OCI-LY1 (cell line): Measurements from ENCODE around the gene CDH13.

Experiments
- H2AFZ ChIP-seq: fragments of 200-600 bp; sonication (generic), shearing (Covaris generic); 2 replicates; pipeline ENCODE4 v1.6.0; 2014; ENCODE audit warnings: antibody characterized with exemption, mild to moderate bottlenecking, low read length
- H3F3A ChIP-seq: fragments of 200-600 bp; sonication (generic), shearing (Covaris generic); 2 replicates; pipeline ENCODE4 v1.6.0; 2014; ENCODE audit warnings: mild to moderate bottlenecking, antibody characterized with exemption, low read length, moderate library complexity; ENCODE audit not compliant: insufficient read depth
- H3K27ac ChIP-seq: fragments of 200-600 bp; sonication (generic); 2 replicates; pipeline ENCODE4 v1.5.1; 2014; ENCODE audit warnings: low read length, mixed run types, mild to moderate bottlenecking, low read depth; ENCODE audit not compliant: poor library complexity, severe bottlenecking
- H3K27me3 ChIP-seq: fragments of 200-600 bp; sonication (generic); 2 replicates; pipeline ENCODE4 v1.6.0; 2014; ENCODE audit warnings: antibody characterized with exemption, mild to moderate bottlenecking, low read length, moderate library complexity; ENCODE audit not compliant: insufficient read depth
- H3K36me3 ChIP-seq: fragments of 200-600 bp; sonication (generic); 2 replicates; pipeline ENCODE4 v1.6.1; 2014; ENCODE audit warnings: mild to moderate bottlenecking, antibody characterized with exemption, low read length, moderate library complexity, mixed read lengths; ENCODE audit not compliant: insufficient read depth
- H3K4me1 ChIP-seq: fragments of 200-600 bp; sonication (generic); 2 replicates; pipeline ENCODE4 v1.5.1; 2014; ENCODE audit warnings: mild to moderate bottlenecking, low read length, moderate library complexity; ENCODE audit not compliant: insufficient read depth, severe bottlenecking
- H3K4me2 ChIP-seq: fragments of 200-600 bp; sonication (generic), shearing (Covaris generic); 2 replicates; pipeline ENCODE4 v1.6.1; 2014; ENCODE audit warnings: low read length
- H3K4me3 ChIP-seq: fragments of 200-600 bp; sonication (generic); 2 replicates; pipeline ENCODE4 v1.5.1; 2014; ENCODE audit warnings: low read length, low read depth, mild to moderate bottlenecking, mixed read lengths; ENCODE audit not compliant: poor library complexity, severe bottlenecking
- H3K79me2 ChIP-seq: fragments of 200-600 bp; shearing (Covaris generic); 2 replicates; pipeline ENCODE4 v1.6.1; 2016; ENCODE audit warnings: mixed run types, low read length, mixed read lengths; ENCODE audit not compliant: insufficient read depth
- H3K9ac ChIP-seq: fragments of 200-600 bp; sonication (generic), shearing (Covaris generic); 2 replicates; pipeline ENCODE4 v1.6.1; 2014; ENCODE audit warnings: mild to moderate bottlenecking, low read length, mixed read lengths
- H3K9me2 ChIP-seq: fragments of 200-600 bp; sonication (generic), shearing (Covaris generic); 2 replicates; pipeline ENCODE4 v1.6.1; 2014; ENCODE audit warnings: low read depth, mild to moderate bottlenecking, low read length, mixed read lengths
- H3K9me3 ChIP-seq: fragments of 200-600 bp; shearing (Covaris generic); 2 replicates; pipeline ENCODE4 v1.6.1; 2014; ENCODE audit warnings: low read length, mixed read lengths
- H4K20me1 ChIP-seq: fragments of 200-600 bp; sonication (generic), shearing (Covaris generic); 2 replicates; pipeline ENCODE4 v1.6.0; 2016; ENCODE audit warnings: mild to moderate bottlenecking, low read length; ENCODE audit not compliant: insufficient read depth
- EZH2 ChIP-seq: fragments of 200-600 bp; sonication (generic), shearing (Covaris generic); IDR thresholded peaks from 2 replicates; pipeline ENCODE4 v1.8.0; 2017; ENCODE audit warnings: borderline replicate concordance, mixed run types, mild to moderate bottlenecking, antibody characterized with exemption, low read length, moderate library complexity, mixed read lengths
- TF ChIP-seq, protein P1 (sequence below): fragments of 200-600 bp; sonication (generic), shearing (Covaris generic); IDR thresholded peaks from 2 replicates; pipeline ENCODE4 v1.5.1; 2017; ENCODE audit warnings: mild to moderate bottlenecking, antibody characterized with exemption, low read length, moderate library complexity, mixed read lengths

The CDH13 gene

DNA sequence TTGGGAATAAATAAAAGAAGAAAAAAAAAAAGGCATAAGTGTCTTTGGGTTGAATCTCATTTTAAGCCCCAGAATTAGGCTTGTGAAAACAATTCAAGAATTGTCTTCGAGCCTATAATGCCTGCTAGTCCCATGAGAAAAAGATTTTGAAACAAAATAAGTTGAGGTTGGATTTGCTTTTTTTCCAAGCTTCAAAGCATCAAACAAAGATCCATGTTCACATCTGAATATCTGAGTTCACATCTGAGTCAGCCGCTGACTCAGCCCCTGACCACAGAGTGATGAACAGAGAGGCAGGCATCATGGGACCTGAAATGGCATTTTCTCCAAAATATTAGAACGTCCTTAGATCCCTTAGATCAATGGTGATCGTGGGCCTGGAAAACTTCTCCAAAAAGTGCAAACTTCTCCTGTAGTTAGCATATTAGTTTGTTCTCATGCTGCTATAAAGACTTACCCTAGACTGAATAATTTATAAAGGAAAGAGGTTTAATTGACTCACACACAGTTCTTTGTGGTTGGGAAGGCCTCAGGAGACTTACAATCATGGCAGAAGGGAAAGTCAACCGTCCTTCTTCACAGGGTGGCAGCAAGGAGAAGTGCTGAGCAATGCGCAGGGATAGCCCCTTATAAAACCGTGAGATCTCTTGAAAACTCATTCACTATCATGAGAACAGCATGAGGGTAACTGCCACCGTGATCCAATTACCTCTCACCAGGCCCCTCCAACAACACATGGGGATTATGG, 886.4 kb downstream of the CDH13 start:
- no peaks in the 10 kb centered on the region for H3K9me2 ChIP-seq
- H3K9me3 ChIP-seq: no peaks in the 10 kb centered on the region
- H3K4me2 ChIP-seq: no peak overlapping the region
- H3K4me1 ChIP-seq: no peaks in the 10 kb centered on the region
- H3K9ac ChIP-seq: no peak overlapping the region
- no peaks in the 10 kb centered on the region for H3F3A ChIP-seq
- H3K27me3 ChIP-seq: no peaks in the 10 kb centered on the region; the same call in 1 of the 2 replicates
- H3K36me3 ChIP-seq: no peaks in the 10 kb centered on the region
- no peaks in the 10 kb centered on the region for H3K79me2 ChIP-seq
- TF ChIP-seq, protein P1, sequence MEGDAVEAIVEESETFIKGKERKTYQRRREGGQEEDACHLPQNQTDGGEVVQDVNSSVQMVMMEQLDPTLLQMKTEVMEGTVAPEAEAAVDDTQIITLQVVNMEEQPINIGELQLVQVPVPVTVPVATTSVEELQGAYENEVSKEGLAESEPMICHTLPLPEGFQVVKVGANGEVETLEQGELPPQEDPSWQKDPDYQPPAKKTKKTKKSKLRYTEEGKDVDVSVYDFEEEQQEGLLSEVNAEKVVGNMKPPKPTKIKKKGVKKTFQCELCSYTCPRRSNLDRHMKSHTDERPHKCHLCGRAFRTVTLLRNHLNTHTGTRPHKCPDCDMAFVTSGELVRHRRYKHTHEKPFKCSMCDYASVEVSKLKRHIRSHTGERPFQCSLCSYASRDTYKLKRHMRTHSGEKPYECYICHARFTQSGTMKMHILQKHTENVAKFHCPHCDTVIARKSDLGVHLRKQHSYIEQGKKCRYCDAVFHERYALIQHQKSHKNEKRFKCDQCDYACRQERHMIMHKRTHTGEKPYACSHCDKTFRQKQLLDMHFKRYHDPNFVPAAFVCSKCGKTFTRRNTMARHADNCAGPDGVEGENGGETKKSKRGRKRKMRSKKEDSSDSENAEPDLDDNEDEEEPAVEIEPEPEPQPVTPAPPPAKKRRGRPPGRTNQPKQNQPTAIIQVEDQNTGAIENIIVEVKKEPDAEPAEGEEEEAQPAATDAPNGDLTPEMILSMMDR: no peak
- TF ChIP-seq EZH2: no peak
- H3K27ac ChIP-seq: no peak overlapping the region
- H3K4me3 ChIP-seq: no peak overlapping the region
- H2AFZ ChIP-seq: no peak overlapping the region
- H4K20me1 ChIP-seq: no peaks in the 10 kb centered on the region

DNA sequence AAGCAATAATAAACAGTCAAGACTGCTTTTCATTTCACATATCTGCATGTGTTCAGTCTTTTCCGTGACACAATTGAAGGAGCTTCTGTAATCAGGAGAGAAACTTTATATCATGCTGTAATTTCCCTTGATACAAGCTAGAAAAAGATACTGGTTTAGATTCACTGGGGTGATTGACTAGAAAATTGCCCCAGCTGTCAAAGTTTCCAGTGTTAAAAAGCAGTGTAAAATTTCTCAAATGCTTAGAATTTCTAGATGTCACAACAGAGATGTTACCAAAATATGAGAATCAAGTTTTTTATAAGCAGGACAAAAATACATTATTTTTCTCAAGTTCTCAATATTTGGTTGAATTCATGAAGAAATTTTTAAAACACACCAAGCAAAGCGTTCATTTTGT, 888.6 kb downstream of the CDH13 start:
- Histone ChIP-seq H3K27ac (no peak overlapping the region), H3K79me2 (no peaks in the 10 kb centered on the region), H3K4me3 (no peak overlapping the region), H3K4me2 (no peak overlapping the region), H3K9me2 (no peaks in the 10 kb centered on the region), H3K4me1 (no peaks in the 10 kb centered on the region), H3K27me3 (no peaks in the 10 kb centered on the region; the same call in 1 of the 2 replicates), H3K36me3 (no peaks in the 10 kb centered on the region), H3K9ac (no peak overlapping the region), H3K9me3 (no peaks in the 10 kb centered on the region), H2AFZ (no peak overlapping the region), H4K20me1 (no peaks in the 10 kb centered on the region), H3F3A (no peaks in the 10 kb centered on the region)
- no peak for TF ChIP-seq EZH2
- TF ChIP-seq, protein P1: no peak

DNA sequence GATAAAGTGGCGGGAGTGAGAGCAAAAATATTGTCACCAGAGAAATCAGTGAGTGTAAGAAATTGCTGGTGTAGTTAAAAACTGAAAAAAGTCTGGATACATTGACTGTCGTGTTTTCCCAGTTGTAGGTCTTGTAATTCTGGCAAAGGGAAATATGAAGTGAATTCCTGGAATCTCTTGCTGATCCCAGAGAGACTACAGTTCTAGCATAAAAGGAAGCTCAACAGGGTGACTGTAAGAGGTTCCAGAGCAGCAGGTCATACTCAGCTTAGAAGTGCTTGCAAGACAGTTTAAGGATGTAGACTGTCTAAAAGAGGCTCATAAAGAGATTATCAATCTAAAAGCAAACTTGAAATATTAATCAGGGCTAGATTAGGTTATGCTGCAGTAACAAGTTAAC, 890.2 kb downstream of the CDH13 start:
- no peaks in the 10 kb centered on the region for H3K79me2 ChIP-seq
- no peak for TF ChIP-seq EZH2
- TF ChIP-seq, protein P1: no peak

More for the DNA sequence above, 890.2 kb downstream of the CDH13 start:
- H2AFZ ChIP-seq: no peak overlapping the region
- H3K4me3 ChIP-seq: no peak overlapping the region
- no peaks in the 10 kb centered on the region for H4K20me1 ChIP-seq
- H3K4me1 ChIP-seq: no peaks in the 10 kb centered on the region
- H3K27ac ChIP-seq: no peak overlapping the region
- H3K9ac ChIP-seq: no peak overlapping the region
- no peaks in the 10 kb centered on the region; the same call in 1 of the 2 replicates for H3K27me3 ChIP-seq
- no peaks in the 10 kb centered on the region for H3K9me2 ChIP-seq
- no peaks in the 10 kb centered on the region for H3K9me3 ChIP-seq
- no peaks in the 10 kb centered on the region for H3F3A ChIP-seq
- no peak overlapping the region for H3K4me2 ChIP-seq
- no peaks in the 10 kb centered on the region for H3K36me3 ChIP-seq
